ENCODE results near the gene ENDOG. TPM values are rescaled to one million over a fixed set of nuclear protein-coding genes. Genes with fewer than 3 reads are reported as not detected.
"Not testable (repeated sequence)": the region's sequence is repeated elsewhere in the genome, so short reads cannot be mapped to it uniquely, and the experiment has no call there.

ENDOG gene
- total RNA-seq, 1 experiment from 2014 or later: 16.7 TPM

DNA sequence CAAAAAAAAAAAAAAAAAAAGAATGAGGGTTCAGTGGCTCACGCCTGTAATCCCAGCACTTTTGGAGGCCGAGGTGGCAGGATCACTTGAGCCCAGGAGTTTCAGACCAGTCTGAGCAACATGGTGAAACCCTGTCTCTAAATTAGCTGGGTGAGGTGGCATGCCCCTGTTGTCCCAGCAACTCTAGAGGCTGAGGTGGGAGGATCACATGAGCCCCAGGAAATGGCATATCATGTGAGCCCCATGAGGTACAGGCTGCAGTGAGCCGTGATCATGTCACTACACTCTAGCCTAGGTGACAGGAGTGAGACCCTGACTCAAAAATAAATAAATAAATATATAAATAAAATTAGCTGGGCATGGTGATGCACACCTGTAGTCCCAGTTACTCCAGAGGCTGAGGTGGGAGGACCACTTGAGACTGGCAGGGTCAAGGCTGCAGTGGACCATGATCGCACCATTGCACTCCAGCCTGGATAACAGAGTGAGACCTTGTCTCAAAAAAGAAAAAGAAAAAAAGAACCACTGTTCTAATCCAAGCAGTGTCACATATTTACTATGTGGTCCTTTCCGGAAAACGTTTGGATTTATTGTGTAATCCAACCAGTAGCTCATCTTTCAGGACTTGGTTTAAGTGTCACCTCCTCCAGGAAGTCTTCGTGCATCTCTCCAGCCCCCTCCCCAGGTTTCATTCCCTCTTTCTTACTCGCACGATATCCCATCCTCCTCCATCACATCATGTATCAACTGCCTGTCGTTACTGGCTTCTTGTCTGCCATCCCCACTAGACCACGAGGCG, 23.6 kb downstream of the ENDOG start:
- H2AFZ ChIP-seq (ENCODE audit: low read length): no peak overlapping the region
- H4K91ac ChIP-seq (ENCODE audit: insufficient read length, low read depth, low read length): no peak overlapping the region
- no peak overlapping the region for H3K14ac ChIP-seq (ENCODE audit: insufficient read depth, low read length)
- DNase-seq: no peak
- H4K5ac ChIP-seq (ENCODE audit: insufficient read length, low read depth, low read length): no peak overlapping the region
- no peak overlapping the region for H3K4me2 ChIP-seq (ENCODE audit: insufficient read depth, insufficient read length, low read length)
- H3K56ac ChIP-seq (ENCODE audit: insufficient read length, low read depth, low read length): no peak overlapping the region
- no peaks in the 10 kb centered on the region for H3K79me2 ChIP-seq (ENCODE audit: insufficient read depth, low read length)
- H3K27me3 ChIP-seq (ENCODE audit: insufficient read depth, low read length): no peaks in the 10 kb centered on the region
- H3K9ac ChIP-seq (ENCODE audit: extremely low read depth, insufficient read length, low read length): no peak overlapping the region
- H2BK15ac ChIP-seq (ENCODE audit: low read depth, low read length): no peak overlapping the region
- H3K4me1 ChIP-seq (ENCODE audit: insufficient read depth, low read length): no peaks in the 10 kb centered on the region
- no peaks in the 10 kb centered on the region for H3K79me1 ChIP-seq (ENCODE audit: insufficient read depth, low read depth, low read length, poor library complexity, severe bottlenecking)
- H3K27ac Mint-ChIP-seq: peak overlapping the region in 2 of 3 experiments; percentile 38 to 54; a peak in 3 of 7 replicates
- H3K4ac ChIP-seq (ENCODE audit: low read depth, low read length): no peak overlapping the region
- H3K27ac ChIP-seq (ENCODE audit: insufficient read length, low read depth, low read length): no peak overlapping the region
- TF ChIP-seq, protein P1, sequence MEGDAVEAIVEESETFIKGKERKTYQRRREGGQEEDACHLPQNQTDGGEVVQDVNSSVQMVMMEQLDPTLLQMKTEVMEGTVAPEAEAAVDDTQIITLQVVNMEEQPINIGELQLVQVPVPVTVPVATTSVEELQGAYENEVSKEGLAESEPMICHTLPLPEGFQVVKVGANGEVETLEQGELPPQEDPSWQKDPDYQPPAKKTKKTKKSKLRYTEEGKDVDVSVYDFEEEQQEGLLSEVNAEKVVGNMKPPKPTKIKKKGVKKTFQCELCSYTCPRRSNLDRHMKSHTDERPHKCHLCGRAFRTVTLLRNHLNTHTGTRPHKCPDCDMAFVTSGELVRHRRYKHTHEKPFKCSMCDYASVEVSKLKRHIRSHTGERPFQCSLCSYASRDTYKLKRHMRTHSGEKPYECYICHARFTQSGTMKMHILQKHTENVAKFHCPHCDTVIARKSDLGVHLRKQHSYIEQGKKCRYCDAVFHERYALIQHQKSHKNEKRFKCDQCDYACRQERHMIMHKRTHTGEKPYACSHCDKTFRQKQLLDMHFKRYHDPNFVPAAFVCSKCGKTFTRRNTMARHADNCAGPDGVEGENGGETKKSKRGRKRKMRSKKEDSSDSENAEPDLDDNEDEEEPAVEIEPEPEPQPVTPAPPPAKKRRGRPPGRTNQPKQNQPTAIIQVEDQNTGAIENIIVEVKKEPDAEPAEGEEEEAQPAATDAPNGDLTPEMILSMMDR (conservative IDR thresholded peaks at IDR 0.05): no peak
- no peaks in the 10 kb centered on the region for H3K23me2 ChIP-seq (ENCODE audit: insufficient read length, low read depth, low read length, poor library complexity, severe bottlenecking)
- no peak overlapping the region for H3T11ph ChIP-seq (ENCODE audit: low read length)
- no peak overlapping the region for H2BK12ac ChIP-seq (ENCODE audit: insufficient read length, low read depth, low read length)
- no peak overlapping the region for H3K23ac ChIP-seq (ENCODE audit: insufficient read length, low read depth, low read length)
- no peak overlapping the region for H2BK20ac ChIP-seq (ENCODE audit: low read depth, low read length, poor library complexity, severe bottlenecking)
- peaks cover 4 to 20% (median 10%) of the 10 kb centered on the region in 3 experiments; a peak in 5 of 7 replicates for H3K36me3 Mint-ChIP-seq (ENCODE audit: insufficient read depth in 1 of 3, low read depth in 3 of 3)
- H3K18ac ChIP-seq (ENCODE audit: insufficient read length, low read depth, low read length): no peak overlapping the region
- no CpG with 5 or more reads among the region's 12 CpGs for WGBS (ENCODE audit: extremely low coverage, insufficient read length, low lambda C conversion rate)
- no peak overlapping the region for H3K4me3 Mint-ChIP-seq
- no peaks in the 10 kb centered on the region for H3K27me3 Mint-ChIP-seq (ENCODE audit: low read depth)
- no peak overlapping the region for H2AK5ac ChIP-seq (ENCODE audit: insufficient read length, low read length)
- no peaks in the 10 kb centered on the region for H3K9me3 ChIP-seq (ENCODE audit: control insufficient read depth, low read depth, low read length)
- H2BK120ac ChIP-seq (ENCODE audit: low read depth, low read length, poor library complexity, severe bottlenecking): no peak overlapping the region
- H3K9me3 Mint-ChIP-seq: no peaks in the 10 kb centered on the region
- peaks cover 4 to 5% of the 10 kb centered on the region in 2 experiments; a peak in 2 of 4 replicates for H3K4me1 Mint-ChIP-seq
- no peak overlapping the region for H4K8ac ChIP-seq (replicated peaks; ENCODE audit: insufficient read length, low read depth, low read length)
- H2BK5ac ChIP-seq (ENCODE audit: insufficient read length, low read length): no peak overlapping the region
- H4K20me1 ChIP-seq (ENCODE audit: control insufficient read depth, insufficient read depth, insufficient read length): no peaks in the 10 kb centered on the region

DNA sequence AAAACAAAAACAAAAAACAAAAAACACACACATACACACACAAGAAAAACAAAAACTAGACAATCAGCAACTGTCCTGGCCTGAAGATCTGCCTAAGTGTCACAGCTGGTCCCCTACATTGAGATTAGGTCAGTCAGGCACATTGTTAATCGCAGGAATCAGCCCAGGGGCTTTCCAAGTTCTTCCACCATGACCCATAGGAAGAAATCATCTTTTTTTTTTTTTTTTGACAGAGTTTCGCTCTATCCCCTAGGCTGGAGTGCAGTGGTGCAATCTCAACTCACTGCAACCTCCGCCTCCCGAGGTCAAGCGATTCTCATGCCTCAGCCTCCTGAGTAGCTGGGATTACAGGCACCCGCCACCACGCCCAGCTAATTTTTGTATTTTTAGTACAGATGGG, 24.9 kb downstream of the ENDOG start:
- H3K4ac ChIP-seq (ENCODE audit: low read depth, low read length); H4K5ac ChIP-seq (ENCODE audit: insufficient read length, low read depth, low read length); H2BK15ac ChIP-seq (ENCODE audit: low read depth, low read length); H4K8ac ChIP-seq (replicated peaks; ENCODE audit: insufficient read length, low read depth, low read length); H3K4me2 ChIP-seq (ENCODE audit: insufficient read depth, insufficient read length, low read length); H3K18ac ChIP-seq (ENCODE audit: insufficient read length, low read depth, low read length); H2BK20ac ChIP-seq (ENCODE audit: low read depth, low read length, poor library complexity, severe bottlenecking); H3K27ac ChIP-seq (ENCODE audit: insufficient read length, low read depth, low read length); H2AFZ ChIP-seq (ENCODE audit: low read length); H4K20me1 ChIP-seq (ENCODE audit: control insufficient read depth, insufficient read depth, insufficient read length); H3K79me1 ChIP-seq (ENCODE audit: insufficient read depth, low read depth, low read length, poor library complexity, severe bottlenecking); H3K9ac ChIP-seq (ENCODE audit: extremely low read depth, insufficient read length, low read length); H3K4me1 ChIP-seq (ENCODE audit: insufficient read depth, low read length); H3K79me2 ChIP-seq (ENCODE audit: insufficient read depth, low read length); H3K9me3 Mint-ChIP-seq; H2BK12ac ChIP-seq (ENCODE audit: insufficient read length, low read depth, low read length); H3K27ac Mint-ChIP-seq; DNase-seq; H3K4me3 Mint-ChIP-seq; H3K23me2 ChIP-seq (ENCODE audit: insufficient read length, low read depth, low read length, poor library complexity, severe bottlenecking); H2BK5ac ChIP-seq (ENCODE audit: insufficient read length, low read length); H3K9me3 ChIP-seq (ENCODE audit: control insufficient read depth, low read depth, low read length); H4K91ac ChIP-seq (ENCODE audit: insufficient read length, low read depth, low read length); H3T11ph ChIP-seq (ENCODE audit: low read length); H3K27me3 Mint-ChIP-seq (ENCODE audit: low read depth); H3K23ac ChIP-seq (ENCODE audit: insufficient read length, low read depth, low read length); H3K4me1 Mint-ChIP-seq; H3K56ac ChIP-seq (ENCODE audit: insufficient read length, low read depth, low read length); H2BK120ac ChIP-seq (ENCODE audit: low read depth, low read length, poor library complexity, severe bottlenecking); H2AK5ac ChIP-seq (ENCODE audit: insufficient read length, low read length); H3K27me3 ChIP-seq (ENCODE audit: insufficient read depth, low read length); H3K14ac ChIP-seq (ENCODE audit: insufficient read depth, low read length): not testable (repeated sequence)
- WGBS (ENCODE audit: extremely low coverage, insufficient read length, low lambda C conversion rate): no CpG with 5 or more reads among the region's 7 CpGs
- peaks cover 8 to 21% (median 10%) of the 10 kb centered on the region in 3 experiments; a peak in 5 of 7 replicates for H3K36me3 Mint-ChIP-seq (ENCODE audit: insufficient read depth in 1 of 3, low read depth in 3 of 3)

Measured in H9 (cell line).